ENCODE measurements around the gene LEFTY1.
"Not testable (repeated sequence)": the region's sequence is repeated elsewhere in the genome, so short reads cannot be mapped to it uniquely, and the experiment has no call there.

The LEFTY1 gene

GRCh38 chr1:225888898-225889601, at the start of gene LEFTY1:
LEFTY1 (minus strand) TSS chr1:225889146; CDS start chr1:225889066, 80 bp downstream.
- intact Hi-C loops (cut with DNase I), result no loop called here
- peak in 3 of 10 donors; percentile 55 to 71 (median 68) for DNase-seq

GRCh38 chr1:225937048-225937968, 48.4 kb upstream of the LEFTY1 start:
- intact Hi-C loops (cut with DNase I), result no loop called here
- peak in 2 of 10 donors; percentile 13 to 61 for DNase-seq

DNA sequence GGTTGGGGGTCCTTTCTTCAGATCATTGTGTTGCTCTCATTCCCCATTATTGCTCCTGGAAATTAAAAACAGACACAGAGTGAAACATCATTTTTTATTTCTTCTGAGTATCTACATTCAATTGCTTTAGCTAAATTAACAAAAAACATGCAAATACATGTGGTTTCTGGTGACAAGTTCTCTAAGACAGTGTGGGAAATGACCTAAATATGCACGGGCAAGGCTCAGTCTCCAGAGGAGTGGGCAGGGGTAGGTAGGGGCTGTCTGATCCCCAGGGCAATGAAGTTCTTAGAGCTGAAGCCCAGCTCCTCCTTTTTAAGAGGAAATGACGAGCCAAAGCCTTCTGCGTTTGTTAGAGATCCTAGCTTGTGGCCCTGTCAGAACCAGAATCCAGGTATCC, 47.6 kb upstream of the LEFTY1 start:
- intact Hi-C loops (cut with DNase I), result no loop called here
- DNase-seq, result peak in 2 of 10 donors; percentile 11 to 18

DNA sequence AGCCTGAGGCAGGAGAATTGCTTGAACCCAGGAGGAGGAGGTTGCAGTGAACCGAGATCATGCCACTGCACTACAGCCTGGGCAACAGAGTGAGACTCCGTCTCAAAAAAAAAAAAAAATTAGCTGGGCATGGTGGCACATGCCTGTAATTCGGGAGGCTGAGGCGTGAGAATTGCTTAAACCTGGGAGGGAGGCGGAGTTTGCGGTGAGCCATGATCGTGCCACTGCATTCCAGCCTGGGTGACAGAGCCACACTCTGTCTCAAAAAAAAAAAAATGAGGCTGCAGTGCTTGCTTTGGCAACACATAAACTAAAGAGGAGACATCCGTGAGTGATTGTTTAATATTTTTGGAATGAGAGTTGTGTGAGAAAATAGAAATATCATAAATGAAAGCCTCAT, 47.1 kb upstream of the LEFTY1 start:
- DNase-seq, result peak in 2 of 10 donors; percentile 7 to 18
- intact Hi-C loops (cut with DNase I), result not testable (repeated sequence)

GRCh38 chr1:225934711-225935110, 45.8 kb upstream of the LEFTY1 start:
- peak in 1 of 10 donors; percentile 57 for DNase-seq
- intact Hi-C loops (cut with DNase I), result no loop called here

DNA sequence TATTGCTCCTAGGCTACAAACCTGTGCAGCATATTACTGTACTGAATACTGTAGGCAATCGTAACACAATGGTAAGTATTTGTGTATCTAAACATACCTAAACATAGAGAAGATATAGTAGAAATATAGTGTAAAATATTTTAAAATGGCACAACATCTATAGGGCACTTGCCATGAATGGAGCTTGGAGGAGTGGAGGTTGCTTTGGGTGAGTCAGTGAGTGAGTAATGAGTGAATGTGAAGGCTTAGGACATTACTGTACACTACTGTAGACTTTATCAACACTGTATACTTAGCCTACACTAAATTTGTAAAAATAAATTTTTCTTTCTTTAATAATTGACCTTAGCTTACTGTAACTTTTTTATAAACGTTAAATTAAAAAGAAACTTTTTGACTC, 44.1 kb upstream of the LEFTY1 start:
- intact Hi-C loops (cut with DNase I), result no loop called here
- DNase-seq, result no peak

GRCh38 chr1:225931270-225932136, 42.6 kb upstream of the LEFTY1 start:
- peak in 1 of 10 donors; percentile 8 for DNase-seq

GRCh38 chr1:225930566-225930965, 41.6 kb upstream of the LEFTY1 start:
- no peak for DNase-seq
- intact Hi-C loops (cut with DNase I), result no loop called here

More at GRCh38 chr1:225931270-225932136, 42.6 kb upstream of the LEFTY1 start:
- intact Hi-C loops (cut with DNase I), result no loop called here

DNA sequence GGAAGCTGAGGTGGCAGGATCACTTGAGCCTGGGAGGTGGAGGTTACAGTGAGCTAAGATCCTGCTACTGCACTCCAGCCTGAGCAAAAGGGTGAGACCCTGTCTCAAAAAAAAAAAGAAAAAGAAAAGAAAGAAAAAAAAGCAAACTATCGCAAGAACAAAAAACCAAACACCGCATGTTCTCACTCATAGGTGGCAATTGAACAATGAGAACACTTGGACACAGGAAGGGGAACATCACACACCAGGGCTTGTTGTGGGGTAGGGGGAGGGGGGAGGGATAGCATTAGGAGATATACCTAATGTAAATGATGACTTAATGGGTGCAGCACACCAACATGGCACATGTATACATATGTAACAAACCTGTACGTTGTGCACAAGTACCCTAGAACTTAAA, 40.5 kb upstream of the LEFTY1 start:
- intact Hi-C loops (cut with DNase I); DNase-seq: not testable (repeated sequence)

DNA sequence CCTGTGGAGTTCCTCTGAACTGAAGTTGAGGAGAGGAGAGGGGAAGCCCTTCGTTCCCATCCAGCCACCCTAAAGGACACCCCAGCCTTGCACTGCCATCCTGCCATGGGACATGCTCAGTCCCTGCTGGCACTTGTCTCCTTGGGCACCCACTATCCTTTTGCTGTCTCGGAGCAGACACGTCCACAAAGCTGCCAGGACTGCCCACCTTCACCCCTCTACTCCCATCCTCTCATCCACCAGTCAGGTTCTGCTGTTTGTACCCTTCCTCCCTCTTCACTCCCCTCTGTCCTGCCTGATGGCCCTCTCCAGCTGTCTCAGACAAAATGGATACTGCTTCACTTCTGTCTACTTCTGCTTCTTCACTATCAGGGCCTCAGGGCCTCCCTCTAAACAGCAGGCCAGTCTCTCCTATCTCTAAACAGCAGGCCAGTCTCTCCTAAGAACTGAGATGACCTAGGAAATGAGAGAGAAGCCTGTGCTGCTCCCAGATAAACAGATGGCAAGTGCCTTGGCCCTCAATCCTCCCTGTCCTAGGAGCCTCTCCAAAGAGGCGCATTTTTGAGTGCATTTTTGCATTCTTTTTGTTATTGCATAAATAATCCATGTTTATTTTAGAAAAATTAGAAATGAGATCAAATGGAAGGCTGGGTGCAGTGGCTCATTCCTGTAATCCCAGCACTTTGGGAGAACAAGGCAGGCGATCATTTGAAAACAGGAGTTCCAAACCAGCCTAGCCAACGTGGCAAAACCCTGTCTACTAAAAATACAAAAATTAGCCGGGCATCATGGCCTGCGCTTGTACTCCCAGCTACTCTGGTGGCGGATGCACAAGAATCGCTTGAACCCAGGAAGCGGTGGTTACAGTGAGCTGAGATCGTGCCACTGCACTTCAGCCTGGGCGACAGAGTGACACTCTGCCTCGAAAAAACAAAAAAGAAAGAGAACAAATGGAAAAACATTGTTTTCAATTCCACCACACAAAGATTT, 39.5 kb upstream of the LEFTY1 start:
- peak in 2 of 10 donors; percentile 32 to 58 for DNase-seq
- intact Hi-C loops (cut with DNase I), result no loop called here

DNA sequence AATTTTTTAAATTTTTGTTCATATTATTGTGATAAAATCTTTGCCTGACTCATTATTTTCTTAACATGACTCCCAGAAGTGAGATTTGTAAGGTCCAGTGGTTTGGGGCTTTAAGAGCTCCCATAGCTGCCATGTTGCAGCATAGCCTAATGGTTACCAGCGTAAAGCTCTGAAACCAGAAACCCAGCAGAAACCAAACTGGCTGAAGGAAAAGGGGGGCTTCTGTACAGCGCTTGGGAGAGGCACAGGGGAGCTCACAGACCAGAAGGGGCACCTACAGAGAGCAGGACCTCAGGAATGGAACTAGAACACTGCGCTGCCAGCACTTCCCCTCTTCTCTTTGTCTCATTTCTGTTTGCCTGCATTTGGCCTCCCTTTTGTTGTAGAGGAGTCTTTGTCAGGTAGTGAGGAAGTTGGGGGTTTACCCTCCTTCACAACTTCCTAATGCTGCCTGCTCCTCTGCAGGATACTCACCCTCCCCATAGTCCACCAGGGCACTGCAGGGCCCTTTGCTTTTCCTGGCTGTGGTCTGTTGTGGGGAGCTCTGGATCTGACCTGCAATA, 37.7 kb upstream of the LEFTY1 start:
- peak in 2 of 10 donors; percentile 1 to 46 for DNase-seq
- intact Hi-C loops (cut with DNase I), result no loop called here

GRCh38 chr1:225923692-225924555, 35.0 kb upstream of the LEFTY1 start, which contains the start of gene PYCR2:
PYCR2 (minus strand) TSS chr1:225924250; CDS start chr1:225924110, 140 bp downstream.
- intact Hi-C loops (cut with DNase I), result loop anchor here (5.0 kb wide), 2 partner anchors 53 to 272 kb away; partner anchors contain the start of gene ENAH
- DNase-seq, result peak; percentile 91 to 99 (median 94)

- intact Hi-C loops (cut with DNase I), result loop anchor here (5.0 kb wide), 2 partner anchors 54 to 271 kb away; partner anchors contain the start of gene ENAH
- DNase-seq, result peak in 1 of 10 donors; percentile 82
Observed at GRCh38 chr1:225923381-225923691, 34.4 kb upstream of the LEFTY1 start.

- intact Hi-C loops (cut with DNase I), result loop anchor here (2.0 to 5.0 kb wide), 3 partner anchors 39 to 270 kb away; partner anchors contain the start of genes ENAH and TMEM63A
- DNase-seq, result peak in 1 of 10 donors; percentile 76
Observed at GRCh38 chr1:225921734-225922709, 33.1 kb upstream of the LEFTY1 start.

GRCh38 chr1:225919906-225920305, 31.0 kb upstream of the LEFTY1 start:
- DNase-seq, result peak; percentile 75 to 98 (median 88)
- intact Hi-C loops (cut with DNase I), result loop anchor here (2.0 to 5.0 kb wide), 3 partner anchors 37 to 268 kb away; partner anchors contain the start of genes ENAH and TMEM63A

DNA sequence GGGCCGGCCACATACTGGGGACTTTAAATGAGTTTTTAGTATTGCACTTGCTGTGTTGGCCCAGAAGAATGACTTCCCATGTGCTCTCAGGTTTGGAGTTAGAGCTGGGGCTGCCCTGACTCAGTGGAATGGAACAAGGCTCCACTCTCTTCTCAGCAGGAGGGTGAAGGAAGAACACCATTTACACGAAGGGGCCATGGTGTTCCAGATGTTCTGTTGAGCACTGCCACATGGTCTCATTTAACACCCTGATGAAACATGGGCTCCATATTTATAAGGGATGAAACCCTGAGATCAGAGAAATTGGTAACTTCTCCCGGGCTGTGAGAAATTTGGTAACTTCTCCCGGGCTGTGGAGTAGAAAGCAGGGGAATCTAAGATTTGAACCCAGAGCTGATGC, 29.3 kb upstream of the LEFTY1 start:
- peak in 2 of 10 donors; percentile 5 to 36 for DNase-seq
- intact Hi-C loops (cut with DNase I), result no loop called here

All from posterior cingulate gyrus (tissue), 11 donors.